GM12865 (cell line): ENCODE measurements around the gene GTF2A1L.

Source experiments
- DNase-seq: peaks from one replicate; pipeline ENCODE4 v3.0.0; 2010; ENCODE audit warnings: low read depth
- H3K4me3 ChIP-seq: 2 replicates; pipeline ENCODE4 v1.5.1; 2011; ENCODE audit warnings: mild to moderate bottlenecking, low read depth, low read length, control low read depth
- TF ChIP-seq, protein P1 (sequence below): IDR thresholded peaks from 2 replicates; pipeline ENCODE4 v1.5.1; 2011; ENCODE audit warnings: low read length, control low read depth, low read depth, inconsistent platforms; ENCODE audit not compliant: insufficient read depth; ENCODE audit errors: missing control alignments

GTF2A1L gene, protein sequence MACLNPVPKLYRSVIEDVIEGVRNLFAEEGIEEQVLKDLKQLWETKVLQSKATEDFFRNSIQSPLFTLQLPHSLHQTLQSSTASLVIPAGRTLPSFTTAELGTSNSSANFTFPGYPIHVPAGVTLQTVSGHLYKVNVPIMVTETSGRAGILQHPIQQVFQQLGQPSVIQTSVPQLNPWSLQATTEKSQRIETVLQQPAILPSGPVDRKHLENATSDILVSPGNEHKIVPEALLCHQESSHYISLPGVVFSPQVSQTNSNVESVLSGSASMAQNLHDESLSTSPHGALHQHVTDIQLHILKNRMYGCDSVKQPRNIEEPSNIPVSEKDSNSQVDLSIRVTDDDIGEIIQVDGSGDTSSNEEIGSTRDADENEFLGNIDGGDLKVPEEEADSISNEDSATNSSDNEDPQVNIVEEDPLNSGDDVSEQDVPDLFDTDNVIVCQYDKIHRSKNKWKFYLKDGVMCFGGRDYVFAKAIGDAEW

DNA sequence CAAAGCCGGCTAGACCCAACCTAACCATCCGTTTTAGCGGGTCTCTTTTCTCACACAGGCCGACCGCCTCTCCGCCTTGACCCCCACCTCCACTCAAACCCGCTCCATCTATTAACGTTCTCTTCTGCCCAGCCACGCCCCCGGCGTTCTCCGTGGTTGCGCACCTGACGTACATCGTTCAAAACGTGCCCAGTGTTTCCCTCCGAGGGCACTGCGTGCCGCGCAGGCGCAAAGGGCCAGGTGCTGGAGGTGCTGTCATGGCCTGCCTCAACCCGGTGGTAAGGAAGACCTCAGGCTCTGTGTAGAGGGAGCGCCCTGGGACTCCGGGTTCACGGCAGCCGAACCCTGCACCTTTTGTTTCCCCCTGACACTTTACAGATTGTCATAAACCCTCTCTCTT is at the start of gene GTF2A1L:
Gene GTF2A1L (plus strand): TSS at position 239 of the 400 bp plus-strand sequence. CDS start 19 bp downstream, at position 258.
- TF ChIP-seq, protein P1, sequence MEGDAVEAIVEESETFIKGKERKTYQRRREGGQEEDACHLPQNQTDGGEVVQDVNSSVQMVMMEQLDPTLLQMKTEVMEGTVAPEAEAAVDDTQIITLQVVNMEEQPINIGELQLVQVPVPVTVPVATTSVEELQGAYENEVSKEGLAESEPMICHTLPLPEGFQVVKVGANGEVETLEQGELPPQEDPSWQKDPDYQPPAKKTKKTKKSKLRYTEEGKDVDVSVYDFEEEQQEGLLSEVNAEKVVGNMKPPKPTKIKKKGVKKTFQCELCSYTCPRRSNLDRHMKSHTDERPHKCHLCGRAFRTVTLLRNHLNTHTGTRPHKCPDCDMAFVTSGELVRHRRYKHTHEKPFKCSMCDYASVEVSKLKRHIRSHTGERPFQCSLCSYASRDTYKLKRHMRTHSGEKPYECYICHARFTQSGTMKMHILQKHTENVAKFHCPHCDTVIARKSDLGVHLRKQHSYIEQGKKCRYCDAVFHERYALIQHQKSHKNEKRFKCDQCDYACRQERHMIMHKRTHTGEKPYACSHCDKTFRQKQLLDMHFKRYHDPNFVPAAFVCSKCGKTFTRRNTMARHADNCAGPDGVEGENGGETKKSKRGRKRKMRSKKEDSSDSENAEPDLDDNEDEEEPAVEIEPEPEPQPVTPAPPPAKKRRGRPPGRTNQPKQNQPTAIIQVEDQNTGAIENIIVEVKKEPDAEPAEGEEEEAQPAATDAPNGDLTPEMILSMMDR: no peak
- no peak within 1 kb of the TSS for H3K4me3 ChIP-seq
- no peak for DNase-seq

DNA sequence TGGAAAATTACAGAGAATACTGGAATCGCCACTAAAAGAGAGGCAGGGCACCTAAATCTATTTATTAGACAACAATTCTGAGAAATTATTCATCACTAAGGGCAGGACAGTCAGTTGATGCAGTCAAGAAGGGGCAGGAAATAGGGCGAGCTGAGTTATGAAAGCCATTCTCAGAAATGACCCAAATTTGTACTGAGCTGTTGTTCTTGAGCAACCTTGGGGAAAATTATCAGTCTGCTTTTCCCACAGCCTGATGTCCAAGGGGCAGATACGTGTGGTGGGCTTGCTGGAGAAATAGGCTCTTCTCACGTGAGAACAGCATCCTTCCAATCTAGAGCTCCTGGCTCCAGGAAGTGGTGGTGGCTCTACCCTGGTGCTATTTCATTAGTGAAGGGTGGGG is 49.1 kb upstream of the GTF2A1L start:
- TF ChIP-seq, protein P1: no peak
- DNase-seq: no peak
- no peak overlapping the region for H3K4me3 ChIP-seq

DNA sequence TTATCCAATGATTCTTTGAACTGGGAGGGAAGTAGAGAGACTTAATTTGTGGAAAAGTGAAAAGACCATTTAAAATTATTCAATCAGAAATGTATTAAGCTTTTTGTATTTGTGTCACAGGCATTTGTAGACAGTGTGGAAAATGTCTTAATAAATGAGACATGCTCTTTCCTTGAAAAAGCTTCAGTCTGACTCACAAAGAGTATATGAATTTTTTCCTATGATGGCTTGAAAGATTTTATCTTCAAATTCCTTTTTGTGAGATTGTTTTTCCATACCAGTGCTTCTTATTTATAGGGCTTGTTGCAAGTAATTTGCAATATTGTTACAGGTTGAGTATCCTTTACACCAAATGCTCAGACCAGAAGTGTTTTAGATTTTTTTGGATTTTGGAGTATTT is 48.2 kb upstream of the GTF2A1L start:
- TF ChIP-seq, protein P1: no peak
- DNase-seq: no peak
- no peak overlapping the region for H3K4me3 ChIP-seq

DNA sequence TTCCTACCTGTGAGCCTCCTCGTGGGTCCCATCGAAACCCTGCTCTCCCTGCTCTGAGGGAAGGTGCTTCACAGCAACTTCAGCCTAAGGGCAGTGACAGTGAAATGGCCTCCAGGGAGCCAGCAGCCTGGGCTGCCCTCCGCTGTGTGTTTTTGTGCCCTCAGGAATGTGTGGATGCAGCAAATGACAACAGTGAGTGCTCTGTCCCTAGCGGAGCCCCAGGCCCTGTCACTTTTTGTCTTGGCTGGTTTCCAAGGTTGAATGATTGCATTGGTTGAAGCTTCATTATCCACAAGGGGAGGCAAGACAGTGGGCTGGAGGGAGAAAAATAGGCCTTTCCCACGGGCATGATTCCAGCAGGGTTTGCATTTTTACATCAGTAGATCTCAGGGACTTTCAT is 44.8 kb upstream of the GTF2A1L start:
- TF ChIP-seq, protein P1: no peak
- DNase-seq: no peak
- no peak overlapping the region for H3K4me3 ChIP-seq

DNA sequence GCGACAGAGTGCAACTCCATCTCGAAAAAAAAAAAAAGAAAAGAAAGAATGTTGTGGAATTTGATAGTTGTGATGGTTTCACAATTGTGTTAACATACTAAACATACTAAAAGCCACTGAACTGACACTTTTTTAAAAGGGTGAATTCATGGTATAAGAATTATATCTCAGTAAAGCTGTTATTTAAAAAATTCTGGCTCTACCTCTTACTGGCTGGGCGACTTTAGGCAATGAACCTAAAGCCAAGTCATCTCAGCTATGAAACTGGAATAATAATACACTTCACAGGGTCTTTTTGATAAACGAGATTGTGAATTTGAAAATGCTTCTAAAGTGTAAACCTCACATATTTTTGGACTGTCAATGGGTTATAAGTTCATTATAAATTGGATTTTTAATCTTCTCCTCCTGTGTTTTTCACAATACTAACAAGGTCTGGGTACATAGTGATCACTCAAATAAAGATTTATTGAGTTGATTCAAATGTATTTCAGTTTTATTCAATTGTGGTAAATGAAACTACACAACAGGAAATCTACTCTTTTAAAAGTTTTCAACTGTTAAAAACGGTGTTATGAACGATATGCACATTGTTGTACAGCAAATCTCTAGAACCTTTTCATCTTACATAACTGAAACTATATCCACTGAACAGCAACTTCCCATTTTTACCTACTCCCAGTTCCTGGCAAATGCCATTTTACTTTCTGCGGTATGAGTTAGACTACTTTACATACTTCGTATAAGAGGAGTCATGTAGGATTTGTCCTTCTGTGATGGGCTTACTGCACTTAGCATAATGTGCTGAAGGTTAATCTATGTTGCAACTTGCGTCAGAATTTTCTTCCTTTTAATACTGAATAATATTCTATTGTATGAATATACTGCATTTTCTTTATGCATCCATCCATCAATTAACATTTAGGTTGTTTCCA is 43.0 kb upstream of the GTF2A1L start:
- DNase-seq: no peak
- TF ChIP-seq, protein P1: no peak
- no peak overlapping the region for H3K4me3 ChIP-seq

DNA sequence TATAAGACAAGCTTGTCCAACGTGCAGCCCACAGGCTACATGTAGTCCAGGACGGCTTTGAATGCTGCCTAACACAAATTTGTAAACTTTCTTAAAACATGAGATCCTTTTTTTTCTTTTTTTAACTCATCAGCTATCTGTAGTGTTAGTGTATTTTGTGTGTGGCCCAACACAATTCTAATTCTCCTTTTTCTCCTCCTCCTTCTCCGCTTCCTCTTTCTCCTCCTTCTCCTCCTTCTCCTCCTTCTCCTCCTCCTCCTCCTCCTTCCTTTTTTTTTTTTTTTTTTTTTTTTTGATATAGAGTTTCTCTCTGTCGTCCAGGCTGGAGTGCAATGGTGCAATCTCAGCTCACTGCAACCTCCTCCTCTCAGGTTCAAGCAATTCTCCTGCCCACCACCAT is 39.3 kb upstream of the GTF2A1L start:
- no peak for DNase-seq
- TF ChIP-seq, protein P1: no peak
- no peak overlapping the region for H3K4me3 ChIP-seq
